Esophagus squamous epithelium (tissue), 5 donors: ENCODE results near the gene ANKS1B. TPM values are rescaled to one million over a fixed set of nuclear protein-coding genes. Genes with fewer than 3 reads are reported as not detected.

Experiments used
- DNase-seq: peaks from one replicate; lab custom pipeline; 2025; lab: John Stamatoyannopoulos, UW
- H3K27ac ChIP-seq, 4 donors: fragments of 200-600 bp; sonication (generic); one replicate each; pipeline ENCODE4 v1.5.1; 2016 to 2019; ENCODE audit warnings: mild to moderate bottlenecking in 1 of 4
- H3K27me3 ChIP-seq, 4 donors: fragments of 200-600 bp; sonication (generic); 1 replicate in 3 of 4; 2 replicates in 1 of 4; pipeline versions ENCODE4 v1.5.1 to v1.6.0; 2017 to 2021; ENCODE audit warnings: antibody characterized with exemption in 1 of 4
- H3K36me3 ChIP-seq, 3 donors: fragments of 200-600 bp; sonication (generic); one replicate each; pipeline ENCODE4 v1.5.1; 2016 to 2019
- H3K4me1 ChIP-seq, 3 donors: fragments of 200-600 bp; sonication (generic); one replicate each; pipeline ENCODE4 v1.5.1; 2017 to 2019
- H3K4me3 ChIP-seq, 4 donors: fragments of 200-600 bp; sonication (generic); 1 replicate in 3 of 4; 2 replicates in 1 of 4; pipeline ENCODE4 v1.5.1; 2016 to 2019; ENCODE audit warnings: mild to moderate bottlenecking in 2 of 4, moderate library complexity in 1 of 4
- H3K9me3 ChIP-seq, 3 donors: fragments of 200-600 bp; sonication (generic); one replicate each; pipeline ENCODE4 v1.5.1; 2016 to 2019
- CTCF ChIP-seq, 6 experiments: fragments of 450-650 bp in 4 of 6; fragments of 200-600 bp in 2 of 6; sonication (generic) in 2 of 6; IDR thresholded peaks; one replicate each; pipeline ENCODE4 v1.5.1; 2016 to 2019; ENCODE audit warnings: antibody characterized with exemption in 6 of 6, mild to moderate bottlenecking in 4 of 6, moderate library complexity in 4 of 6
- POLR2A ChIP-seq, 4 donors: fragments of 450-650 bp; IDR thresholded peaks; one replicate each; pipeline ENCODE4 v1.6.1; 2017; ENCODE audit warnings: antibody characterized with exemption in 4 of 4, mild to moderate bottlenecking in 4 of 4, moderate library complexity in 3 of 4
- WGBS, 2 donors: methylation state at CpG; one replicate each; pipeline ENCODE4 v1.1.5; 2018; 5-methylcytosine and 5-hydroxymethylcytosine counted together
- intact Hi-C: fragments of 100-400 bp; cut with DNase I; formaldehyde crosslinking; loops from one replicate; pipeline ENCODE4 v1.15.0; 2022
- total RNA-seq, 4 donors: library from RNA; depleted of rRNA; stranded (reverse); fragments of >200 nt; gene quantifications; one replicate each; pipeline ENCODE4 v1.1.0, GENCODE V29; 2016
- donor health status: DM: yes; HTN: yes; CAD: no.

The ANKS1B gene
- total RNA-seq, 4 donors from 2014 or later: 1.6 to 15.8 (median 8.1) TPM

GRCh38 chr12:99024870-99025269 lies 959.9 kb downstream of the ANKS1B start:
- H3K4me3 ChIP-seq: no peak overlapping the region
- no peaks in the 10 kb centered on the region for H3K9me3 ChIP-seq
- H3K27me3 ChIP-seq: no peaks in the 10 kb centered on the region
- intact Hi-C loops: no loop called here
- peaks cover 0 to 17% (median 0%) of the 10 kb centered on the region in 3 donors for H3K4me1 ChIP-seq
- TF ChIP-seq CTCF (IDR thresholded peaks at IDR 0.05) (no peak), POLR2A (IDR thresholded peaks at IDR 0.05) (no peak)
- H3K36me3 ChIP-seq: no peaks in the 10 kb centered on the region
- WGBS, 2 donors: 67 to 81% methylated on average over 4 of the region's 4 CpGs
- DNase-seq: no peak
- no peak overlapping the region for H3K27ac ChIP-seq

GRCh38 chr12:99024191-99024590 lies 960.5 kb downstream of the ANKS1B start:
- H3K4me1 ChIP-seq: peaks cover 0 to 12% (median 0%) of the 10 kb centered on the region in 3 donors
- DNase-seq: no peak
- H3K27ac ChIP-seq: no peak overlapping the region
- TF ChIP-seq POLR2A (IDR thresholded peaks at IDR 0.05) (no peak), CTCF (IDR thresholded peaks at IDR 0.05) (no peak)
- intact Hi-C loops: no loop called here
- no peak overlapping the region for H3K4me3 ChIP-seq
- no peaks in the 10 kb centered on the region for H3K36me3 ChIP-seq
- H3K27me3 ChIP-seq: no peaks in the 10 kb centered on the region
- H3K9me3 ChIP-seq: no peaks in the 10 kb centered on the region

- H3K4me1 ChIP-seq: no peaks in the 10 kb centered on the region
- no peaks in the 10 kb centered on the region for H3K36me3 ChIP-seq
- no peak for DNase-seq
- 18 to 24% methylated on average over 1 of the region's 1 CpG for WGBS, 2 donors
- H3K27ac ChIP-seq: no peak overlapping the region
- intact Hi-C loops: no loop called here
- H3K4me3 ChIP-seq: no peak overlapping the region
- H3K27me3 ChIP-seq: no peaks in the 10 kb centered on the region
- no peak for TF ChIP-seq POLR2A (IDR thresholded peaks at IDR 0.05)
- TF ChIP-seq CTCF (IDR thresholded peaks at IDR 0.05): no peak
- no peaks in the 10 kb centered on the region for H3K9me3 ChIP-seq
Measured at GRCh38 chr12:99020871-99021270, 963.9 kb downstream of the ANKS1B start.

GRCh38 chr12:99019798-99020197 lies 964.9 kb downstream of the ANKS1B start:
- no peak for DNase-seq
- no peaks in the 10 kb centered on the region for H3K9me3 ChIP-seq
- H3K4me1 ChIP-seq: no peaks in the 10 kb centered on the region
- H3K27ac ChIP-seq: no peak overlapping the region
- TF ChIP-seq POLR2A (IDR thresholded peaks at IDR 0.05) (no peak), CTCF (IDR thresholded peaks at IDR 0.05) (no peak)
- H3K36me3 ChIP-seq: no peaks in the 10 kb centered on the region
- intact Hi-C loops: no loop called here
- H3K27me3 ChIP-seq: no peaks in the 10 kb centered on the region
- H3K4me3 ChIP-seq: no peak overlapping the region

- Histone ChIP-seq H3K36me3 (no peaks in the 10 kb centered on the region), H3K4me1 (no peaks in the 10 kb centered on the region), H3K9me3 (no peaks in the 10 kb centered on the region), H3K4me3 (no peak overlapping the region), H3K27ac (no peak overlapping the region), H3K27me3 (no peaks in the 10 kb centered on the region)
- WGBS, 2 donors: 48 to 64% methylated on average over 2 of the region's 2 CpGs
- intact Hi-C loops: no loop called here
- no peak for DNase-seq
- TF ChIP-seq POLR2A (IDR thresholded peaks at IDR 0.05) (no peak), CTCF (IDR thresholded peaks at IDR 0.05) (no peak)
Measured at GRCh38 chr12:99017971-99018370, 966.8 kb downstream of the ANKS1B start.
